GM12865 (cell line): ENCODE data around the gene TCF4.

ENCODE experiments used
- DNase-seq: peaks from one replicate; pipeline ENCODE4 v3.0.0; 2010; ENCODE audit warnings: low read depth
- H3K4me3 ChIP-seq: 2 replicates; pipeline ENCODE4 v1.5.1; 2011; ENCODE audit warnings: mild to moderate bottlenecking, low read depth, low read length, control low read depth
- CTCF ChIP-seq: IDR thresholded peaks from 2 replicates; pipeline ENCODE4 v1.5.1; 2011; ENCODE audit warnings: low read length, control low read depth, low read depth, inconsistent platforms; ENCODE audit not compliant: insufficient read depth; ENCODE audit errors: missing control alignments

TCF4 gene

GRCh38 chr18:55317324-55317723 is 270.7 kb downstream of the TCF4 start:
- no peak for TF ChIP-seq CTCF
- DNase-seq = no peak
- peak overlapping the region; percentile 85 for H3K4me3 ChIP-seq

- DNase-seq = no peak
- H3K4me3 ChIP-seq = peak overlapping the region; percentile 85
- no peak for TF ChIP-seq CTCF
Measured at GRCh38 chr18:55316486-55317184, 271.4 kb downstream of the TCF4 start.

- peak overlapping the region; percentile 85 for H3K4me3 ChIP-seq
- DNase-seq = no peak
- no peak for TF ChIP-seq CTCF
Measured at GRCh38 chr18:55314615-55315237, 273.3 kb downstream of the TCF4 start.

- H3K4me3 ChIP-seq = peak overlapping the region; percentile 85
- TF ChIP-seq CTCF = no peak
- no peak for DNase-seq
Measured at GRCh38 chr18:55314031-55314430, 274.0 kb downstream of the TCF4 start.

- peak overlapping the region; percentile 29 for H3K4me3 ChIP-seq
- DNase-seq = no peak
- no peak for TF ChIP-seq CTCF
Measured at GRCh38 chr18:55310863-55311262, 277.1 kb downstream of the TCF4 start.

GRCh38 chr18:55310044-55310676 is 277.8 kb downstream of the TCF4 start:
- no peak for TF ChIP-seq CTCF
- no peak for DNase-seq
- no peak overlapping the region; the same call in 1 of the 2 replicates for H3K4me3 ChIP-seq
